Measurements from ENCODE around the gene MB21D2.
A peak's percentile ranks its signal among the peaks of the same experiment; 100 is the strongest.

MB21D2 gene

DNA sequence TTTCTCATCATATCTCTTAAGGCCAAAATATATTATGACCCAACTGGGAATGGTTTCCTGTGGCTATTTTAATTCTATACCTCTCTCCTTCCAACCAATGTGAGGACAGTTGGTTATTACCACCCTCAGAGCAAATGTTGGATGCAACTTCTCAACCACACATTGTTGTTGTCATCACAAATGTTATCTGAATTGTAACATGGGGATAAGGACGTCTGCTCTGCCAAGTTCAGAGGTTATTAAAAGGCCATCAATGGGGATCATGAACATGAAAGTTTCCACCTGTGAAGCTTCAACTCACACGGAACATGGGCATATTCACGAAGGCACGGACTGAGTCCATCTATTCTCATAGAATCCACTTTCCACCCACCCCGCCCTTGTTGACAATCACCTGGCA lies 46.8 kb downstream of the MB21D2 start:
- no peak for DNase-seq (ENCODE audit: low spot score)
- Mint-ChIP-seq H3K9me3 (no peaks in the 10 kb centered on the region), H3K4me3 (no peak overlapping the region), H3K4me1 (ENCODE audit: low read depth) (peaks cover 2% of the 10 kb centered on the region), H3K36me3 (ENCODE audit: low read depth) (no peaks in the 10 kb centered on the region), H3K27ac (no peak overlapping the region), H3K27me3 (ENCODE audit: low read depth) (peaks cover 3% of the 10 kb centered on the region)

DNA sequence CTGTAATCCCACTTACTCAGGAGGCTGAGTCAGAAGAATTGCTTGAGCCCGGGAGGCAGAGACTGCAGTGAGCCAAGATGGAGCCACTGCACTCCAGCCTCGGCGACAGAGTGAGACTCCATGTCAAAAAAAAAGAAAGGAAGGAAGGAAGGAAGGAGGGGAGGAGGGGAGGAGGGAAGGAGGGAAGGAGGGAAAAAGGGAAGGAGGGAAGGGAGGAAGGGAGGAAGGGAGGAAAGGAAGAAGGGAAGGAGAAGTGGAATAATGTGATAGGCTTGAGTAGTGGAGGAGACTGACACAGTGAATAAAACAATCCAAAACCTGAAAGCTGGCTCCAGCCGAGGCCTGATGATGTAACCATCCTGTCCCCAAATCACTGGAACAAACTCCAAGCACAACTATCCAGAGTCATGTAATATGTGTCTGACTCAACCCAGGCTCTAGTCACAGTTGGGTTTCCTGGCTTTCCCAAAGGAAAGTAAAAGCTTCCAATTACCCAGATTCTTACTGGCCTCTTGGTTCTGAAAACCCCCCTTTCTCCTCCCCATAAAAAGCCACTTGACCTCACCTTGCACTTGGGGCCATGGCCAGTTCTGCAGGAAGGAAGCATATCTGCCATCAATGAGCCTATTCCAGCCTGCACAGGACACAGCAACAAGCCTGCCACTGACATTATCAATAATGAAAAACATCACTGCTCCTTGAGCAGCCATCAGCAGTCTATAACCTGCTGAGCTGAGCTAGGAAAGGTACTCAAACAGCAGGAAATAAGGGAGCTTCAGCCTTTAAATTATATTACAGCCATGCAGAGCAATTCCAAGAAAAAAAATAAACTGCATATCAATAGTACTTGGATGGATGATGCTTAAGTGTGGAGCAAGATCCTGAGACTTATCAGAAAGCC lies 48.3 kb downstream of the MB21D2 start:
- Mint-ChIP-seq H3K27me3 (ENCODE audit: low read depth) (no peaks in the 10 kb centered on the region), H3K4me3 (no peak overlapping the region), H3K27ac (no peak overlapping the region), H3K4me1 (ENCODE audit: low read depth) (peaks cover 7% of the 10 kb centered on the region), H3K9me3 (no peaks in the 10 kb centered on the region), H3K36me3 (ENCODE audit: low read depth) (no peaks in the 10 kb centered on the region)
- no peak for DNase-seq (ENCODE audit: low spot score)

DNA sequence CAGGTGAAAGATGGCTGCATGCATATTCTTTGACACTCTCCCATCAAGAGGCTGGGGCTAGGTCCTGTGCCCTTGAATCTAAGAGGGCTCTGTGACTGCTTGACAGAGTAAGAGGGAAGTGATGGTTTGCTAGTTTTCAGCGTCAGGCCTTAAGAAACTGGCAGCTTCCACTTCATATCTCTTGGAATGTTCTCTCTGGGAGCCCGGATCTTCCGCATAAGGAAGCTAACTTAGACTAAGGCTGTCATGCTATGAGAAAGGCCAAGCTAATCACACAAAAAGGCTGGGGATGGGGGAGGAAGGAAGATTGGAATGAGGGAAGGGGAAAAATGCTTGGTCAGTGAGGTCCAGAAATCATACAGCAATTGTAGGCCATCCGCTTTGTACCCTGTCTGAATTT lies 50.0 kb downstream of the MB21D2 start:
- Mint-ChIP-seq H3K27me3 (ENCODE audit: low read depth) (no peaks in the 10 kb centered on the region), H3K4me3 (no peak overlapping the region), H3K9me3 (no peaks in the 10 kb centered on the region), H3K36me3 (ENCODE audit: low read depth) (no peaks in the 10 kb centered on the region), H3K4me1 (ENCODE audit: low read depth) (peaks cover 7% of the 10 kb centered on the region), H3K27ac (no peak overlapping the region)
- DNase-seq (ENCODE audit: low spot score): no peak

DNA sequence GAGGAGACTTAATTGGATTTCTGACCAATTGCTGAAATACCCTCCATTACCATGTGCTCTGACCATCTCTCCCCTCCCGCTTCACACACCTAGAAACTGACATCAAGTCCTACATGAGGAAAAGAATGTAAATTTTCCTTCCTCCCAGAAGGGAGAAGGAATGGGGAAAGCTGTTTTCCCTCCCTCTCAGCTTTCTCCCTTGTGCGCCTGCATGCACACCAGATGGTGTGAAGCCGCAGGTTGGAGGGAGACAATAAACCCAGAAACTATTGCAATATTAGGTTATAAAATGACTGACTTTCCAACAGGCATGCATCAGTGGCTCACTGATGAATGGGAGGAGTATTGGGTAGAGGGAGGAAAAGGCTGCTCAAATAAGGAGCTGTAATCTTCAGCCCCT lies 50.9 kb downstream of the MB21D2 start:
- Mint-ChIP-seq H3K27ac (no peak overlapping the region), H3K36me3 (ENCODE audit: low read depth) (no peaks in the 10 kb centered on the region), H3K9me3 (no peaks in the 10 kb centered on the region), H3K4me3 (no peak overlapping the region), H3K4me1 (ENCODE audit: low read depth) (peaks cover 13% of the 10 kb centered on the region), H3K27me3 (ENCODE audit: low read depth) (no peaks in the 10 kb centered on the region)
- DNase-seq (ENCODE audit: low spot score): no peak

DNA sequence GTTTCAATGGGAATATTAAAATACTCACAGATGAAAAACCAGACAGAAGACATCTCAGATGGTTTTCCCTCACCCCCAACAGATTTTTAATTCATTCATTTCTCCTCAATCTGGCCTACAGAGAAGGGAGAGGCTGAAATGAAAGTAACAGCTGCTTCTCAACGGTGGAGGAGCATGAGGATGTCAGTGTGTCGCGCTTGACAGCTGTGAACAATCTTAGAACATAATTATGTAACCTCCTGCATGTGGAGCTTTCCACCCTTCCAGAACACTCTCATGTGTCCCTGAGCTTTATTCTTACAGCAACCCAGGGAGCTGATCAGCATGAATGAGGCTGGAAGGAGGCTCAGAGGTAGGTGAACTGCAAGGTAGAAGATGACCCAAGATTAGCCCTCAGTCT lies 52.7 kb downstream of the MB21D2 start:
- Mint-ChIP-seq H3K4me3 (no peak overlapping the region), H3K27ac (no peak overlapping the region), H3K36me3 (ENCODE audit: low read depth) (no peaks in the 10 kb centered on the region), H3K27me3 (ENCODE audit: low read depth) (no peaks in the 10 kb centered on the region), H3K4me1 (ENCODE audit: low read depth) (peaks cover 15% of the 10 kb centered on the region), H3K9me3 (no peaks in the 10 kb centered on the region)
- no peak for DNase-seq (ENCODE audit: low spot score)

DNA sequence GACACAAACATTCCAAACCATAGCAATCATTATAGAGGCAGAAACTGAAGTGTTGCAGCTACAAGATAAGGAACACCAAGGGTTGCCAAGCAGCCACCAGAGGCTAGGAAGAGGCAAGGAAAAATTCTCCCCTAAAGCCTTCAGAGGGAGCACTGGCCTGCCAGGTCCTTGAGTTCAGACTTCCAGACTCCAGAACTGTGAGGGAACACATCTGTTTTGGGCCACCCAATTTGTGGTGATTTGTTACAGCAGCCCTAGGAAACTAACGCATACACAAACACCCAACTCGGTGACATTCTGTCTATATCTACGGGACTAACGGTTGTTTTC lies 54.6 kb downstream of the MB21D2 start:
- H3K4me3 Mint-ChIP-seq: no peak overlapping the region
- DNase-seq (ENCODE audit: low spot score): no peak
- no peaks in the 10 kb centered on the region for H3K36me3 Mint-ChIP-seq (ENCODE audit: low read depth)
- no peak overlapping the region for H3K27ac Mint-ChIP-seq
- H3K9me3 Mint-ChIP-seq: no peaks in the 10 kb centered on the region
- no peaks in the 10 kb centered on the region for H3K27me3 Mint-ChIP-seq (ENCODE audit: low read depth)
- H3K4me1 Mint-ChIP-seq (ENCODE audit: low read depth): peaks cover 19% of the 10 kb centered on the region

DNA sequence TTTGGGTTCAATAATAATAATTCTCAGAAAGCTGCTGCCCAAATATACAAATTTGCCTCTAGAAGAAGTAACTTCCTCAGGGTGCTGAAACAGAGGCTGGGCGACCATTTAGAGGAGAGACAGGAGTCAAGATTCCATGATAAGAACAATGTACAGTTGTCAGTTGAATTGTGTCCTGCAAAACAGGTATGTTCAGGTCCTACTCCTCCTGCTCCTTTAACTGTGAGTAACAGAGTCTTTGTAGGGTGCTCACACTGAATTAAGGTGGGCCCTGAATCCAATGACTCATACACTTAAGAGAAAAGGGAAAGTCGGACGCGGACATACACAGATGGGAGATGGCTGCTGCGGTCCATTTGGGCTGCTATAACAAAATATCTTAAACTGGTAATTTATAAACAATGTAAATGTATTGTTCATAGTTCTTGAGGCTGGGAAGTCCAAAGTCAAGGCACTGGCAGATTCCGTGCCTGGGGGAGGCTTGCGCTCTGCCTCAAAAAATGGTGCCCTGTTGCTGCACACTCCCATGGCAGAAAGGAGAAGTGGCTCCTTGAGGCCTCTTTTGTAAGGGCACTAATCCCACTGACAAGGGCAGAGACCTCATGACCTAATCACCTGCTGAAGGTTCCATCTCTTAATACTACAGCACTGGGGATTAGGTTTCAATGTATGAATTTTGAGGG lies 55.1 kb downstream of the MB21D2 start:
- Mint-ChIP-seq H3K4me3 (no peak overlapping the region), H3K36me3 (ENCODE audit: low read depth) (no peaks in the 10 kb centered on the region), H3K4me1 (ENCODE audit: low read depth) (peaks cover 17% of the 10 kb centered on the region), H3K27me3 (ENCODE audit: low read depth) (peaks cover 1% of the 10 kb centered on the region), H3K27ac (no peak overlapping the region), H3K9me3 (no peaks in the 10 kb centered on the region)
- DNase-seq (ENCODE audit: low spot score): no peak

DNA sequence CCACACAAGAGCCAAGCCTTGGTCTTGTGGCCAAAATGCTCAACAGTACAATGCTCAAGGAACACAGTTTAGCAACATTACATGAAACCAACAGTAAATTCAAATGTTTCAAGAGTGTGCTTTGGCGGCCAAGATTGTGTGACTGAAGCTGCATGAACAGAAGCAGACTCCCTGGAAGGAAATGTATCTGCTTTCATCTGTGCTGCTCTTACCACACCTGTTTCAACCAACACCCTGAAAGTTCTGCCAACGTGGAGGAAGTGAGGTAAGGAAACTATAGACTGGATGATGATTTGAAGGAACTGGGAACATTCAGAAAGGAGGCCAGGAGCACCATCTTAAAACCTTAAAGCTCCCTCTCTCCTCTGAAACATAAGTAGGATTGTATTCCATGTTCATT lies 55.7 kb downstream of the MB21D2 start:
- Mint-ChIP-seq H3K27me3 (ENCODE audit: low read depth) (peaks cover 4% of the 10 kb centered on the region), H3K36me3 (ENCODE audit: low read depth) (no peaks in the 10 kb centered on the region), H3K4me3 (no peak overlapping the region), H3K9me3 (no peaks in the 10 kb centered on the region), H3K27ac (peak overlapping the region; percentile 69), H3K4me1 (ENCODE audit: low read depth) (peaks cover 17% of the 10 kb centered on the region)
- DNase-seq (ENCODE audit: low spot score): no peak

DNA sequence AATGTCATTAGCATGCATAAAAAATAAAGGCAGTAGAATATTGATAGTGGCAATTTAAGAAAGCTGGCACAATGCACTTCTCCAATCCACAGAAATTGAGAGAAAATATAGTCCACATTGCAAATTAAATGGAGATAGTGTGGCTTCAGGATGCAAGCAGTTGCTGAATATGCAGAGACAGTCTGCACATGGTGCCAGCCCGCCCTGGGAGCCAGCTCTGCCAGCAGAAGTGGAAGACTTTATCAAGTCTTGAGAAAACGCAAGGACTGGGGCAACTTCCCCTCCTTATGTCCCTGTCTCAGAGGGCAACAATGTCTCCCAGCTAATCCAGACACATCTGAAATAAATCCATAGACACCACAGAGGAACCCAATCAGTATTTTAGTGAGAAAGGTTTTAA lies 57.2 kb downstream of the MB21D2 start:
- Mint-ChIP-seq H3K27ac (no peak overlapping the region), H3K36me3 (ENCODE audit: low read depth) (no peaks in the 10 kb centered on the region), H3K4me1 (ENCODE audit: low read depth) (peaks cover 17% of the 10 kb centered on the region), H3K9me3 (no peaks in the 10 kb centered on the region), H3K27me3 (ENCODE audit: low read depth) (peaks cover 4% of the 10 kb centered on the region), H3K4me3 (no peak overlapping the region)
- DNase-seq (ENCODE audit: low spot score): no peak

DNA sequence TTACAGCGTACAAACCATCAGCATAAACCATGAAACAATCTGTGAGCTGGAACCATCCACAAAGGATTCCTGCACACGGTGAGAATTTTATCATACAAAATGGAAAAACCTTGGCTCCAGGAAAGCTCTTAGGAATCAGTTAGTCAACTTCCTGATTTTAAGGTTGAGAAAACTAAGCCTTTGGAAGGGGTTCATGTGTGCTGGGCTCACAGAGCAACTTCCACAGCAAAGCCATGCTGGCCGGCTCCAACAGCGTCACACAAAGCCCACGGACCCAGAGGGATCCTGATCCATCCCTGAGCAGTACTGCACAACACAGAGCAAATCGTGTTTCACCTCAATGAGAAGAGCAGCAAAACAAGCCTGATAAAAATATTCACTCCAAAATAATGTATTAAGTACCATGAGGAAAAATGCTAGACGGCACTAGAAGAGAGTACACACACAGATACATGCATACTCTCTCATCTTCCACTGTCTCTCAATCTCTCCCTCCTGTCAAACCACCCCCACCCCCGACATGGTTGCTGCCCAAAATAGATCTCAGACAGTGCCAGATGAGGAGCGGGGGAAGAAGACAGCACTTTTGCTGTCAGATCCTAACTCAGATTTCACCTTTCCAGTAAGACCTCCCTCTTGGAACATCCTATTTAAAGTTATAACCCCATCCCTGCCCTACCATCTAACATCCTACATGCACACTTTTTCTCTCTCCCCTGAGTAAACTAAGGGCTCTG lies 58.6 kb downstream of the MB21D2 start:
- Mint-ChIP-seq H3K27me3 (ENCODE audit: low read depth) (peaks cover 4% of the 10 kb centered on the region), H3K36me3 (ENCODE audit: low read depth) (no peaks in the 10 kb centered on the region), H3K4me1 (ENCODE audit: low read depth) (peaks cover 12% of the 10 kb centered on the region), H3K27ac (no peak overlapping the region), H3K9me3 (no peaks in the 10 kb centered on the region), H3K4me3 (no peak overlapping the region)
- no peak for DNase-seq (ENCODE audit: low spot score)

DNA sequence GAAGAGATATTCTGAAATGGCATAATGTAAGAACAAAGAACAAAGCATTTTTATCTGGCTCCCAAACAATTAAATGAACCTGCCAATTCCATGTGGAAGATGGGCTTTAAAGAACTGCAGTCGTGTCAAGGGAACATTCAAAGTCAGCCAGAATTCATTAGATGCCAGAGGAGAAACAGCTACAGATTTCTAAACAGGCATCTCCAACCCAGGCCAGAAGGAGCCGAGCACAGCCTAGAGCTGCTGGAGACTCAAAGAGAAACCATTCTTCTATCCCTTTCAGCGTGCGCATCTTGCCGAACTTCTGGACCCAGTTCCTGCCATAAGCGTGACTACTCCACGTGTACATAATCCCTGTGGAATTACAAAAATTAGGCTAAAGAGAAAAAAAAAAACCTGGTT lies 60.4 kb downstream of the MB21D2 start:
- peaks cover 4% of the 10 kb centered on the region for H3K27me3 Mint-ChIP-seq (ENCODE audit: low read depth)
- no peak for DNase-seq (ENCODE audit: low spot score)
- no peak overlapping the region for H3K4me3 Mint-ChIP-seq
- no peaks in the 10 kb centered on the region for H3K36me3 Mint-ChIP-seq (ENCODE audit: low read depth)
- peaks cover 16% of the 10 kb centered on the region for H3K4me1 Mint-ChIP-seq (ENCODE audit: low read depth)
- H3K27ac Mint-ChIP-seq: no peak overlapping the region
- no peaks in the 10 kb centered on the region for H3K9me3 Mint-ChIP-seq

DNA sequence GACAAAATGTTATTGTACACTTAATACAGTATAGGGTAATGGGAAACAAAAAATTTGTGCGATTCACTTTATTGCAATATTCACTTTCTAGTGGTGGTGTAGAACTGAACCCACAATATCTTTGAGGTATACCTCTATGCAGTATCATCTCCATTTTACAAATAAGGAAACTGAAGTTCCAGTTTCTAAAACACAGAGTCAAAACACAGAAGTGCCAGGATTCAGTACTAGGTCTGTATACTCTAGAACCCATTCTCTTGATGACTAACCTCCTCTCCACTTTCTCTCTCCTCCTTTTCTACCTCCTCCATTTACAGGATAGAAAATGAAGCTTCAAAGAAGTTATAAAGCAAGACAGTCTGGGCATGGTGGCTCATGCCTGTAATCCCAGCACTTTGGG lies 62.2 kb downstream of the MB21D2 start:
- no peak overlapping the region for H3K27ac Mint-ChIP-seq
- no peaks in the 10 kb centered on the region for H3K9me3 Mint-ChIP-seq
- peaks cover 22% of the 10 kb centered on the region for H3K4me1 Mint-ChIP-seq (ENCODE audit: low read depth)
- H3K27me3 Mint-ChIP-seq (ENCODE audit: low read depth): peaks cover 4% of the 10 kb centered on the region
- no peaks in the 10 kb centered on the region for H3K36me3 Mint-ChIP-seq (ENCODE audit: low read depth)
- no peak for DNase-seq (ENCODE audit: low spot score)
- H3K4me3 Mint-ChIP-seq: no peak overlapping the region

DNA sequence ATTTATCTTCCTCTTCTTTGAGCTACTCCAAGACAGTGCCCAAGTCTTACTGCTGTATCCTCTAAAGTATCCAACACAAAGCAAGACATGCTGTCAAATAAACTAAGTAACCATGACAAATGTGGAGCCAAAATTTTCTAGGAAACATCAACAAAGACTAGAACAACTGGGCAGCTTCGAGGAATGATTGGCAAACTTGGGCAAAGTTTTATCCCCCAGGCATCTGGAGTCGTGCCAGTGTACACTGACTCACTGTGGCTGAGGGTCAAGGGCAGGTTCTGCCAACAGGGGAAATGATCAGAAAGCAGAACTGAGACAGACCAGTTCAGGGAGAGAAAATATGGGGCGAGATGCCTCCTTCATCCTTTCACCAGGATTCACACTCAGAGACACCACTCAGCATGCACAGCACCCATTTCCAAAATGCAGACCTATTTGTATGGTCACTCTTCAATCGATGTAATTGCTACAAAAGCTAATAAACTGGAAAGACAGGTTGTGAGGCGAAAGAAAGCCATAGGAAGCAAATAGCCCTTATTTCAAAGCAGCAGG lies 65.8 kb downstream of the MB21D2 start:
- DNase-seq (ENCODE audit: low spot score): no peak
- Mint-ChIP-seq H3K9me3 (no peaks in the 10 kb centered on the region), H3K36me3 (ENCODE audit: low read depth) (no peaks in the 10 kb centered on the region), H3K27ac (peak overlapping the region; percentile 16), H3K27me3 (ENCODE audit: low read depth) (no peaks in the 10 kb centered on the region), H3K4me1 (ENCODE audit: low read depth) (peaks cover 26% of the 10 kb centered on the region), H3K4me3 (no peak overlapping the region)

DNA sequence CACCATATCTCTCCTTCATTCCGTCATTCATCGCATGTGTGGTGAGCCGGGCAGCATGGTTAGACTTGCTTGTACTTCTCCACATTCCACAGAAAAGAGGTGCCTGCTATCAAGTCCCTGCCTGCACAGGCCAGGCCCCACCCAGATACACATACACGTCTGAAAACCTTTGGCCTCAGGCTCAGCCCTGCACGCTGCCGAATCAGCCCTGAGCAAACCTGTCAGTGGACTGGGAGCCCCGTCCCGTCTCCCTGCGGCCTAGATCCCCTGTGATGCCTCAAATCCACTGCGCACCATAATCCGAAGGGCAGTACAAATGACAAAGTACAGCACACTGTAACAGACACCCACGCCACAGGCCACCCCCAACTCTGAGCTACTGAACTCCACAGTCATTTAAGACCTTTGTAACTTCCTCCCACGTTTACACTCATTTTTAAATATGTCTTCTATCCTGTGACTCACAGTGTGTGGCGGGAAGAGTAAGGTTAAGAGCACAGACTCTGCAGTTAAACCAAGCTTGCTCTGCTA lies 67.1 kb downstream of the MB21D2 start:
- Mint-ChIP-seq H3K27me3 (ENCODE audit: low read depth) (no peaks in the 10 kb centered on the region), H3K27ac (peak overlapping the region; percentile 27), H3K4me1 (ENCODE audit: low read depth) (peaks cover 28% of the 10 kb centered on the region), H3K36me3 (ENCODE audit: low read depth) (no peaks in the 10 kb centered on the region), H3K9me3 (no peaks in the 10 kb centered on the region), H3K4me3 (no peak overlapping the region)
- peak; percentile 77 for DNase-seq (ENCODE audit: low spot score)

Measured in T-helper 2 cell treated with Interferon-gamma antibody and Interleukin-4, amounts not matched to agents 5 μg/mL and 100 μg/mL, for 36 hours (primary cell).